AG04450 (cell line): Measurements from ENCODE around the gene CRTC2. TPM values are rescaled to one million over a fixed set of nuclear protein-coding genes. Genes with fewer than 3 reads are reported as not detected.
"Not testable (repeated sequence)": the region's sequence is repeated elsewhere in the genome, so short reads cannot be mapped to it uniquely, and the experiment has no call there.

ENCODE experiments used
- CTCF ChIA-PET: fragments of 300-600, 350-600 bp; formaldehyde crosslinking; extraction: SDS; loops from one replicate; lab custom pipeline; 2022; ENCODE audit warnings: antibody characterized with exemption, inconsistent platforms; lab: Charles Lee
- POLR2A ChIA-PET: fragments of 350-600 bp; formaldehyde crosslinking; extraction: SDS; loops from one replicate; lab custom pipeline; 2021; ENCODE audit warnings: antibody characterized with exemption, inconsistent platforms; lab: Yijun Ruan, JAX
- DNase-seq: peaks from one replicate; pipeline ENCODE4 v3.0.0-alpha.2; 2011; ENCODE audit warnings: low read depth, low spot score
- H3K27ac ChIP-seq: one replicate; pipeline ENCODE4 v1.5.1; 2012; ENCODE audit warnings: low read depth, low read length, control low read depth
- H3K27me3 ChIP-seq: one replicate; pipeline ENCODE4 v1.6.0; 2012; ENCODE audit warnings: low read length; ENCODE audit not compliant: control insufficient read depth, insufficient read depth
- H3K4me3 ChIP-seq: 2 replicates; pipeline ENCODE4 v1.5.1; 2011; ENCODE audit warnings: mild to moderate bottlenecking, low read depth, low read length, control low read depth
- H3K9me3 ChIP-seq: 2 replicates; pipeline ENCODE4 v1.5.1; 2012; ENCODE audit warnings: low read length; ENCODE audit not compliant: control insufficient read depth, insufficient read depth
- CTCF ChIP-seq: IDR thresholded peaks from 2 replicates; pipeline ENCODE4 v1.5.1; 2011; ENCODE audit warnings: low read depth, low read length, control low read depth, inconsistent platforms
- polyA plus RNA-seq: library from polyadenylated mRNA; depleted of rRNA; stranded (reverse); fragments of >200 nt; gene quantifications from 2 replicates; pipeline ENCODE4 v1.2.3, GENCODE V29; 2011

The CRTC2 gene
- polyA plus RNA-seq, 1 experiment = 12.7 TPM

- ChIA-PET CTCF (interaction anchor here (0.7 to 2.8 kb wide), 22 partner anchors 9 to 477 kb away, joined by 3 to 46 read pairs (median 4); partner anchors contain the start of genes CREB3L4, JTB and SLC27A3), POLR2A (interaction anchor here (0.6 to 3.4 kb wide), 4 partner anchors 20 to 196 kb away, joined by 3 to 22 read pairs (median 4); partner anchors contain the start of genes CREB3L4 and CRTC2)
- H3K27ac ChIP-seq = no peak overlapping the region
- H3K9me3 ChIP-seq = no peaks in the 10 kb centered on the region; the same call in 1 of the 2 replicates
- no peak overlapping the region for H3K4me3 ChIP-seq
- TF ChIP-seq CTCF = no peak
- H3K27me3 ChIP-seq = no peaks in the 10 kb centered on the region
- no peak for DNase-seq
These were observed 29.2 kb upstream of the CRTC2 start for GRCh38 chr1:153987621-153988020.

- Histone ChIP-seq H3K27ac (peak within 1 kb of the TSS; percentile 80), H3K9me3 (no peaks in the 10 kb centered on the region; the same call in 1 of the 2 replicates), H3K4me3 (peak within 1 kb of the TSS; percentile 73), H3K27me3 (no peaks in the 10 kb centered on the region)
- TF ChIP-seq CTCF = no peak
- ChIA-PET POLR2A (interaction anchor here (0.9 to 3.4 kb wide), 4 partner anchors 9 to 28 kb away, joined by 5 to 22 read pairs (median 10); partner anchors contain the start of genes CREB3L4, CRTC2, JTB and SLC39A1), CTCF (interaction anchor here (0.6 to 2.8 kb wide), 49 partner anchors 8 to 1982 kb away, joined by 3 to 46 read pairs (median 5); partner anchors contain the start of genes CREB3L4, DENND4B, JTB and SLC27A3)
- no peak for DNase-seq
These were observed 27.7 kb upstream of the CRTC2 start, which contains the start of gene RAB13 for GRCh38 chr1:153985941-153986761. Gene RAB13 (minus strand): TSS chr1:153986339. CDS start chr1:153986236, 103 bp downstream.

GRCh38 chr1:153985341-153985912 lies 27.0 kb upstream of the CRTC2 start:
- Histone ChIP-seq H3K4me3 (peak overlapping the region; percentile 73), H3K27me3 (no peaks in the 10 kb centered on the region), H3K9me3 (no peaks in the 10 kb centered on the region; the same call in 1 of the 2 replicates), H3K27ac (peak overlapping the region; percentile 80)
- ChIA-PET POLR2A (interaction anchor here (0.7 to 3.4 kb wide), 5 partner anchors 8 to 39 kb away, joined by 3 to 22 read pairs (median 7); partner anchors contain the start of genes CREB3L4, CRTC2, DENND4B and JTB), CTCF (interaction anchor here (0.6 to 2.8 kb wide), 5 partner anchors 8 to 475 kb away, joined by 3 to 46 read pairs (median 13); partner anchors contain the start of gene JTB)
- TF ChIP-seq CTCF = no peak
- DNase-seq = no peak

GRCh38 chr1:153984123-153984894 lies 25.9 kb upstream of the CRTC2 start:
- Histone ChIP-seq H3K9me3 (no peaks in the 10 kb centered on the region; the same call in 1 of the 2 replicates), H3K27me3 (no peaks in the 10 kb centered on the region), H3K4me3 (peak overlapping the region; percentile 73), H3K27ac (peak overlapping the region; percentile 39)
- no peak for DNase-seq
- no peak for TF ChIP-seq CTCF
- POLR2A ChIA-PET = interaction anchor here (3.4 kb wide), 1 partner anchor 17 kb away, joined by 22 read pairs; the partner anchor contains the start of gene CREB3L4
- CTCF ChIA-PET = interaction anchor here (0.9 to 2.8 kb wide), 3 partner anchors 17 to 288 kb away, joined by 3 to 44 read pairs (median 7); partner anchors contain the start of gene CREB3L4

GRCh38 chr1:153981735-153982134 lies 23.3 kb upstream of the CRTC2 start:
- H3K27me3 ChIP-seq, H3K4me3 ChIP-seq, DNase-seq, POLR2A ChIA-PET, H3K27ac ChIP-seq, H3K9me3 ChIP-seq: not testable (repeated sequence)
- CTCF ChIA-PET = interaction anchor here (1.4 kb wide), 1 partner anchor 24 kb away, joined by 3 read pairs; no protein-coding TSS in a partner anchor

GRCh38 chr1:153979091-153979490 lies 20.7 kb upstream of the CRTC2 start:
- H3K9me3 ChIP-seq, H3K27me3 ChIP-seq, H3K27ac ChIP-seq, DNase-seq, H3K4me3 ChIP-seq: not testable (repeated sequence)
- POLR2A ChIA-PET = interaction anchor here (3.0 to 3.9 kb wide), 2 partner anchors 11 to 12 kb away, joined by 35 to 39 read pairs; partner anchors contain the start of genes CREB3L4 and RPS27
- CTCF ChIA-PET = interaction anchor here (1.1 to 3.5 kb wide), 3 partner anchors 8 to 49 kb away, joined by 3 to 31 read pairs (median 17); partner anchors contain the start of genes CREB3L4 and RAB13
